A673 (cell line): ENCODE data around the gene MAP2K6. TPM values are rescaled to one million over a fixed set of nuclear protein-coding genes. Genes with fewer than 3 reads are reported as not detected.

Experiments
- BruUV-seq: library from RNA; stranded (reverse); fragments of 400-500 nt; replicated peaks from 2 replicates; lab custom pipeline; 2021; lab: Mats Ljungman, UMichigan
- CTCF ChIA-PET: fragments of 300-600 bp; sonication (Branson Sonifier 250); formaldehyde crosslinking; loops from one replicate; lab custom pipeline; 2022; ENCODE audit warnings: antibody characterized with exemption; lab: Charles Lee
- POLR2A ChIA-PET: fragments of 300-600 bp; sonication (Branson Sonifier 250); formaldehyde crosslinking; loops from one replicate; lab custom pipeline; 2022; ENCODE audit warnings: antibody characterized with exemption; ENCODE audit not compliant: low non-redundant PET; lab: Charles Lee
- DNase-seq: peaks from one replicate; pipeline ENCODE4 v3.0.0-alpha.2; 2015; ENCODE audit warnings: low spot score
- H3K27ac ChIP-seq: fragments of 200-600 bp; sonication (generic); 2 replicates; pipeline ENCODE4 v1.5.1; 2016; ENCODE audit warnings: mixed run types, low read depth, mild to moderate bottlenecking, mixed read lengths, antibody characterized with exemption, low read length; ENCODE audit not compliant: poor library complexity, severe bottlenecking
- H3K27me3 ChIP-seq: fragments of 200-600 bp; sonication (generic); replicated peaks from 2 replicates; pipeline ENCODE4 v1.6.1; 2017; ENCODE audit warnings: mixed run types, low read depth, mild to moderate bottlenecking, mixed read lengths, antibody characterized with exemption, low read length; ENCODE audit not compliant: insufficient read depth, poor library complexity
- H3K36me3 ChIP-seq: fragments of 200-600 bp; sonication (generic); 2 replicates; pipeline ENCODE4 v1.6.1; 2016; ENCODE audit warnings: mixed run types, mild to moderate bottlenecking, mixed read lengths, antibody characterized with exemption, low read length; ENCODE audit not compliant: insufficient read depth, poor library complexity, severe bottlenecking
- H3K4me1 ChIP-seq: fragments of 200-600 bp; sonication (generic); 2 replicates; pipeline ENCODE4 v1.6.1; 2017; ENCODE audit warnings: mixed run types, mild to moderate bottlenecking, mixed read lengths, antibody characterized with exemption, low read length; ENCODE audit not compliant: insufficient read depth, poor library complexity, severe bottlenecking
- H3K4me3 ChIP-seq: fragments of 200-600 bp; sonication (generic); 2 replicates; pipeline ENCODE4 v1.5.1; 2016; ENCODE audit warnings: low read depth, mixed run types, mild to moderate bottlenecking, mixed read lengths, low read length; ENCODE audit not compliant: poor library complexity, severe bottlenecking
- H3K9me3 ChIP-seq: fragments of 200-600 bp; sonication (generic); 2 replicates; pipeline ENCODE4 v1.6.1; 2016; ENCODE audit warnings: mixed run types, low read depth, mild to moderate bottlenecking, mixed read lengths, antibody characterized with exemption, low read length; ENCODE audit not compliant: poor library complexity, severe bottlenecking
- EZH2 ChIP-seq: fragments of 200-600 bp; sonication (generic); IDR thresholded peaks from 2 replicates; pipeline ENCODE4 v1.6.1; 2017; ENCODE audit warnings: borderline replicate concordance, low read depth, mild to moderate bottlenecking, mixed read lengths, antibody characterized with exemption, low read length; ENCODE audit not compliant: poor library complexity, severe bottlenecking
- intact Hi-C: fragments of 100-400 bp; cut with micrococcal nuclease; formaldehyde crosslinking; loops from one replicate; pipeline ENCODE4 v1.10.0; 2022; ENCODE audit not compliant: unreplicated experiment
- total RNA-seq: library from RNA; stranded (reverse); gene quantifications from 2 replicates; pipeline ENCODE4 v1.2.3, GENCODE V29; 2021
- TF ChIP-seq, protein P1 (sequence below): fragments of 300-800, 200-600 bp; sonication (generic); conservative IDR thresholded peaks from 2 replicates; pipeline ENCODE4 v1.5.1; 2017; ENCODE audit warnings: low read depth, mild to moderate bottlenecking, antibody characterized with exemption, low read length, moderate library complexity, mixed read lengths

The MAP2K6 gene
- total RNA-seq, 1 experiment from 2014 or later, result 14.1 TPM

DNA sequence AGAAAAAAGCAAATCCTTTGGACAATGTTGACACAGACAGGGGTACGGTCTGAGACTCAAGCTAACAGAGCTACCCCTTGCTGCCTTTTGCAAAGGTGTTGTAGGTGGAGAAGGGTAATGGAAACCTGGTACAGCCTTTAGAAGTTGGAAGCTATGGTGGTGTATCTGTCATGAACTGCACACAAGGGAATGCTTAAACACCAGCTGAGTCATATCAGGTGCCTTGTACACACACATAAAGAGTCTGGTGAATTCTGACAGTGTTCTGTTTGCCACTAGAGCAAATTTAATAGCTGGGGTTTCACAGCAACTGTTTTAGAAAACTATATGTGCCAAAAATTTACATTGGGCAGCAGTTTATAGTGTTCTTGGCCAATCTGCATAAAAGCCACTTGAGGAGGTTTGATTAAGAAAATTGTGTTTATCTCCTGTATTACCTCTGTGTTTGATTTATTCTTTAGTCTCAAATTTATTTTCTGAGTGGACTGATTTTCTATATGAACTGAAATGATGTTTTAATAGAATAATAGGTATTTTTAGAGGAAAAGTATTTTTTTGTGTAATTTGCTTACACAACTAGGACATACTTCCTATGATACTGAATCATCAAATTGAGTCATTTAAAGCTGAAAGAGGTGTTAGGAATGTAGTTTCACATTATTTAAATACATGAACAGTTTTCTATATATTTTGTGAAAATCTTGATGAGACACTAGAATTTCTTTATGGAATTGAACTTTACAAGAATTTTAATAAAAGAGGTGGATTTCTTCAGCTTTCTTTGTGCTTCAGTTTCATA, 136.9 kb downstream of the MAP2K6 start:
- intact Hi-C loops, result no loop called here
- Histone ChIP-seq H3K4me1 (no peaks in the 10 kb centered on the region), H3K4me3 (no peak overlapping the region), H3K9me3 (no peaks in the 10 kb centered on the region), H3K27me3 (no peaks in the 10 kb centered on the region), H3K27ac (no peak overlapping the region), H3K36me3 (no peaks in the 10 kb centered on the region)
- DNase-seq, result no peak
- no TSS peak for BruUV-seq
- CTCF ChIA-PET, result no interaction called here
- POLR2A ChIA-PET, result no interaction called here
- TF ChIP-seq, protein P1, sequence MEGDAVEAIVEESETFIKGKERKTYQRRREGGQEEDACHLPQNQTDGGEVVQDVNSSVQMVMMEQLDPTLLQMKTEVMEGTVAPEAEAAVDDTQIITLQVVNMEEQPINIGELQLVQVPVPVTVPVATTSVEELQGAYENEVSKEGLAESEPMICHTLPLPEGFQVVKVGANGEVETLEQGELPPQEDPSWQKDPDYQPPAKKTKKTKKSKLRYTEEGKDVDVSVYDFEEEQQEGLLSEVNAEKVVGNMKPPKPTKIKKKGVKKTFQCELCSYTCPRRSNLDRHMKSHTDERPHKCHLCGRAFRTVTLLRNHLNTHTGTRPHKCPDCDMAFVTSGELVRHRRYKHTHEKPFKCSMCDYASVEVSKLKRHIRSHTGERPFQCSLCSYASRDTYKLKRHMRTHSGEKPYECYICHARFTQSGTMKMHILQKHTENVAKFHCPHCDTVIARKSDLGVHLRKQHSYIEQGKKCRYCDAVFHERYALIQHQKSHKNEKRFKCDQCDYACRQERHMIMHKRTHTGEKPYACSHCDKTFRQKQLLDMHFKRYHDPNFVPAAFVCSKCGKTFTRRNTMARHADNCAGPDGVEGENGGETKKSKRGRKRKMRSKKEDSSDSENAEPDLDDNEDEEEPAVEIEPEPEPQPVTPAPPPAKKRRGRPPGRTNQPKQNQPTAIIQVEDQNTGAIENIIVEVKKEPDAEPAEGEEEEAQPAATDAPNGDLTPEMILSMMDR, result no peak
- no peak for TF ChIP-seq EZH2

DNA sequence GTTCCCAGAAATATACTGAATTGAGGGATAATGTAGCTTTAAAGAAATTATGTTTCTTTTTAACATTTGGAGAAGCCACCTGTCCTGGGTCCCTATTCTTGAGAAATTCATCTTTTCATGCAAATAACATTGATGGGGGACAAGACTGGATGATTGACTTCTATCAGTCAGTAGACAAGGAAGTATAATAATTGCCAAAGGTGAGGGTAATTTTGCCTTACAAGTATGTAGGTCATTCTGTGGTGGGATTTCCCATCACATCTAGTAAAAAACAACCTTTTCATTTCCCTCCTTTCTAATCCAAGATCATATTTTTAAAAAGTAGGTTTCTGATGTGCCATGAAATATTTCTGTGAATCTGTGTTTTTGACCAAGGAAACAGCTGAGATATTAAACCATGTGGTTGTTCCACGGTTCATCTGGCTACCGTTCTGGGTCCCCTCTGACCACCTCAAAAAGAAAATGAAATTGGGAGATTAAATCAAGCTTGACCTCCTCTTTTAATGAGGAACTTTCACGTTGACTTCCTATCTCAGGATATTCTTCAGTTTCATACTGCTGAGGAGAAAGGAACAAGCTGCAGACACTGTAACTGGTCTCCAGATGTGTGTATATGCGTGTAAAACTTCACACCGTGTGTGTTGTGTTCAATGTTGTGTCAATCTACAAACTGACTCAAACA, 138.6 kb downstream of the MAP2K6 start:
- no peak for DNase-seq
- Histone ChIP-seq H3K4me3 (no peak overlapping the region), H3K4me1 (no peaks in the 10 kb centered on the region), H3K9me3 (no peaks in the 10 kb centered on the region), H3K27ac (no peak overlapping the region), H3K27me3 (no peaks in the 10 kb centered on the region), H3K36me3 (no peaks in the 10 kb centered on the region)
- ChIA-PET POLR2A (no interaction called here), CTCF (no interaction called here)
- intact Hi-C loops, result no loop called here
- no TSS peak for BruUV-seq
- no peak for TF ChIP-seq EZH2
- TF ChIP-seq, protein P1, result no peak

DNA sequence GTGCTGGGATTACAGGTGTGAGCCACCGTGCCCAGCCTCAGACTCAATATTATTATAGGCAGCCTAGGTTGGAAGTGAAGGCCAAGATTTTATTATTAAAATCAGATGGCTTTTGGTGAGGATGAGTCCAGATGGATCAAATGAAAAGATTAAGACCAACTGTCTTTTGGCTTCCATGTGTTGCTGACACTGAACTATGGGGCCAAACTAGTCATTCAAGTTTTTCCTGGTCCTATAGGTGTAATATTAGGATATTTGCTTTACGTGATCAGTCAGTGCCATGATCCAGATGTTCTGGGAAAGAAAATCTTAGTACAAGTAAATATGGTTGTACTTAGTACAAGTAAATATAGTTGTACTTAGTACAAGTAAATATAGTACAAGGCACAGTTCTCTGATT, 140.6 kb downstream of the MAP2K6 start:
- Histone ChIP-seq H3K36me3 (no peaks in the 10 kb centered on the region), H3K27ac (no peak overlapping the region), H3K27me3 (no peaks in the 10 kb centered on the region), H3K4me3 (no peak overlapping the region), H3K4me1 (no peaks in the 10 kb centered on the region), H3K9me3 (no peaks in the 10 kb centered on the region)
- TF ChIP-seq EZH2, result no peak
- BruUV-seq, result no TSS peak
- no peak for DNase-seq
- ChIA-PET POLR2A (no interaction called here), CTCF (no interaction called here)
- intact Hi-C loops, result no loop called here
